AG04449 (cell line): ENCODE results near the gene MSI1.

Experiments used
- CTCF ChIA-PET: fragments of 350-600 bp; formaldehyde crosslinking; extraction: SDS; loops from one replicate; lab custom pipeline; 2021; ENCODE audit warnings: antibody characterized with exemption; lab: Yijun Ruan, JAX
- POLR2A ChIA-PET: fragments of 400-600, 350-600 bp; formaldehyde crosslinking; extraction: SDS; loops from one replicate; lab custom pipeline; 2020; ENCODE audit warnings: antibody characterized with exemption, inconsistent platforms; lab: Yijun Ruan, JAX
- DNase-seq: peaks from one replicate; pipeline ENCODE4 v3.0.0-alpha.2; 2010; ENCODE audit warnings: low read depth, low spot score
- H3K4me3 ChIP-seq: 2 replicates; pipeline ENCODE4 v1.5.1; 2011; ENCODE audit warnings: low read depth, mild to moderate bottlenecking, control low read depth, low read length
- TF ChIP-seq, protein P1 (sequence below): IDR thresholded peaks from one replicate; pipeline ENCODE4 v1.5.1; 2011; ENCODE audit warnings: mild to moderate bottlenecking, moderate library complexity, low read length, control low read depth, inconsistent platforms; ENCODE audit not compliant: insufficient read depth; ENCODE audit errors: missing control alignments

MSI1 gene

DNA sequence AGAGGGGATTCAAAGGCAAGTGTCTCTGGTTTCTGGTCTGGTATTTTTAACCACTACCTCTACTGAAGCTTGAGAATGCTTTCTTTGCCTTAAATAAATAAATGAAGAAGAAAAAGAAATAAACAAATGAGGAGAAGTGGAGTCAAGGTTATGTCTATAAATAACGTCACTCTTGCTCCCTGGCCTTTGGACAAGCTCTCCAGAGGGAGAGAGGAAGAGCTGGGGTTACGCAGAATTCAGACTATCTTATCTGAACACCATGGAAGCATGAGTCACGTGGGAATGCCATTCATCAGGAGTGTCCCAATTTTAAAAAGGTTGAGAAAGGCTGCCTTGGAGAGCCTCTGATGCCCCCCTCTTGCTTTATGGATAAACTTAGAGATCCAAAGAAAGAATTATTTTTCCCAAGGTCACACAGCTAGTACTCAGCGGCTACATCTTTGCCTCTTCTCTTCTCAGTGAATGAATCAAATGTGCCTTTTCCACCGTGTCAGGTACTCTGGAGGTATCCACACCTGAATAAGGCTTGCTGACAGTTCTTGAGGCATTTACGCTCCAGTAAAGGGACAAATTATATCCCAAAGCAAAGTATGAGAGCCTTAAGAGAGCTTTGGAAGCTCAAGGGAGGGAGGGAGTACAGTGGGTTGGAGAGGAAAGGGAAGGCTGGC, 12.9 kb upstream of the MSI1 start:
- ChIA-PET CTCF (interaction anchor here (0.9 to 2.2 kb wide), 5 partner anchors 9 to 47 kb away, joined by 3 to 6 read pairs (median 3); no protein-coding TSS in a partner anchor), POLR2A (no interaction called here)
- no peak overlapping the region for H3K4me3 ChIP-seq
- TF ChIP-seq, protein P1, sequence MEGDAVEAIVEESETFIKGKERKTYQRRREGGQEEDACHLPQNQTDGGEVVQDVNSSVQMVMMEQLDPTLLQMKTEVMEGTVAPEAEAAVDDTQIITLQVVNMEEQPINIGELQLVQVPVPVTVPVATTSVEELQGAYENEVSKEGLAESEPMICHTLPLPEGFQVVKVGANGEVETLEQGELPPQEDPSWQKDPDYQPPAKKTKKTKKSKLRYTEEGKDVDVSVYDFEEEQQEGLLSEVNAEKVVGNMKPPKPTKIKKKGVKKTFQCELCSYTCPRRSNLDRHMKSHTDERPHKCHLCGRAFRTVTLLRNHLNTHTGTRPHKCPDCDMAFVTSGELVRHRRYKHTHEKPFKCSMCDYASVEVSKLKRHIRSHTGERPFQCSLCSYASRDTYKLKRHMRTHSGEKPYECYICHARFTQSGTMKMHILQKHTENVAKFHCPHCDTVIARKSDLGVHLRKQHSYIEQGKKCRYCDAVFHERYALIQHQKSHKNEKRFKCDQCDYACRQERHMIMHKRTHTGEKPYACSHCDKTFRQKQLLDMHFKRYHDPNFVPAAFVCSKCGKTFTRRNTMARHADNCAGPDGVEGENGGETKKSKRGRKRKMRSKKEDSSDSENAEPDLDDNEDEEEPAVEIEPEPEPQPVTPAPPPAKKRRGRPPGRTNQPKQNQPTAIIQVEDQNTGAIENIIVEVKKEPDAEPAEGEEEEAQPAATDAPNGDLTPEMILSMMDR: no peak
- no peak for DNase-seq

DNA sequence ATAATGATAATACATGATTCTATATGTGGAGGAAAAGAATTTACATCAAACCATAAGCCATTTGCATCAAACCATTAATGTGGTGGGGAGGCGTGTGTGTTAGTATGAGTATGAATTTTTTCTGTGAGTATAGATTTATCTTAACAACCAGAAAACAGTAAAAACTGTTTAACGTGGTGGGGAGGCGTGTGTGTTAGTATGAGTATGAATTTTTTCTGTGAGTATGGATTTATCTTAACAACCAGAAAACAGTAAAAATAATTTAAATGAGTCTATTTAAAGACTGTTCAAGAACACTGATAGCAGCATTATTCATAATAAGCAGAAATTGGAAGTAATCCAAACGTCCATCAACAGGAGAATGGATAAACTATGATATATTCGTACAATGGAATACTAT, 9.1 kb upstream of the MSI1 start:
- TF ChIP-seq, protein P1: no peak
- H3K4me3 ChIP-seq: no peak overlapping the region
- DNase-seq: no peak
- ChIA-PET POLR2A (no interaction called here), CTCF (interaction anchor here (2.0 kb wide), 1 partner anchor 52 kb away, joined by 4 read pairs; no protein-coding TSS in a partner anchor)

DNA sequence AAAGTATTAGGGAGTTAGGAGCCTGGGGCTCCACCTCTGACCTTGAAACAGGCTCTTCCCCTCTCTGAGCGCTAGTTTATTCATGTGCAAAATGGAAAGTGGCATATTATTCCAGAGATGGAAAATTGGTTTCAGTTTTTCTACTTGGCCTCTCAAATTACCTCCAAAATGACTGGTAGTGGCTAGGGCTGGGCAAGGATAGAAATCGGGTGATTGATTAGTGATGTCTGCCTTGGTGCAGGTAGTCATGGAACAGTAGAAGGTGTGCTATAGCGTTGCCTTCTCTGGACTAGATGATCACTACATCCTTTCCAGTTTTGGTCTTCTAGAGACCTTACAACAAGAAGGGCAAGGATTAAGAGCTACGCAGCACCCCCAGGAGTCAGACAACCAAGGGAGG, 8.6 kb upstream of the MSI1 start:
- TF ChIP-seq, protein P1: no peak
- CTCF ChIA-PET: no interaction called here
- POLR2A ChIA-PET: no interaction called here
- DNase-seq: no peak
- no peak overlapping the region for H3K4me3 ChIP-seq

DNA sequence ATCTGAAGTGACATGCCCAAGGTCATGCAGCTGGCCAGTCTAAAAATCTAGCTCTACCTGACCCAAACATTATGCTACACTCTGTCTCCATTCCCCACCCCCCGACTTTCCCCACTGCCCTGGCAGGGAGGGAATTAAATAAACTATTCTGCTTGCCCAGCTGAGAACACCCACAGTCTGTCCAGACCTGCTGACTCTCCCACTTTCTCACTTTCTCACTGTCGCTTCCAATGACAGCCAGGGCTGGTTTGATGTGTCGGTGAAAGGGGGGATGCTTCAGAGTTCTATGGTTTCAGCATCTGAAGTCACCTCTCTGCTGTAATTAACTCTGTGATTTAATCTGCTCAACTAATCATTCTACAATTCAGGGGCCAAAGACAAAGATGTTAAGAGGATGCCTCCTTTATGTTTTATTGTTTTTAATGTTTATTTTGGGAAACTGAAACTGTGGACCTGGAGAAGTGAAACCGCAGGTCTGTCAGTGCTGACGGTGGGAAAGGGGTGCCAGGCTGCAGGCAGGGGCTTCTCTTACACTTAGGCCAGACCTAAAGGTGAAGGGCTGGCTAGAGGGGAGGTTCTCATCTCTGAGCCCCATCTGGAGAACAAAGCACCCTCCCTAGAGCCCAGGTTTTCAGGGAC, 8.1 kb upstream of the MSI1 start:
- no peak for DNase-seq
- ChIA-PET POLR2A (no interaction called here), CTCF (interaction anchor here (1.0 to 1.1 kb wide), 2 partner anchors 12 to 20 kb away, joined by 3 to 4 read pairs; no protein-coding TSS in a partner anchor)
- TF ChIP-seq, protein P1: no peak
- H3K4me3 ChIP-seq: no peak overlapping the region

DNA sequence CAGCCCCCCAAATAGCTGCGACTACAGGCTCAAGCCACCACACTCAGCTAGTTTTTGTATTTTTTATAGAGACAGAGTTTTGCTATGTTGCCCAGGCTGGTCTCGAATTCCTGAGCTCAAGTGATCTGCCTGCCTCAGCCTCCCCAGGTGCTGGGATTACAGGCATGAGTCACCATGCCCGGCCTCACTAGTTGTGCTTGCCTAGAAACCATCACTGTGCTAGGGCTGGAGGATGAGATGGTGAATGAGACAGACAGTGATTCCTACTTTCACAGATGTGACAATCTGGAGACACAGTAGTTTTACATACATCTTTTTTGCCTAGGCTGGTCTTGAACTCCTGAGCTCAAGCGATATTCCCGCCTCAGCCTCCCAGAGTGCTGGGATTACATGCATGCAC, 7.5 kb upstream of the MSI1 start:
- no peak overlapping the region for H3K4me3 ChIP-seq
- POLR2A ChIA-PET: no interaction called here
- TF ChIP-seq, protein P1: no peak
- no peak for DNase-seq
- CTCF ChIA-PET: interaction anchor here (1.0 to 3.3 kb wide), 3 partner anchors 12 to 55 kb away, joined by 3 to 15 read pairs (median 4); no protein-coding TSS in a partner anchor

DNA sequence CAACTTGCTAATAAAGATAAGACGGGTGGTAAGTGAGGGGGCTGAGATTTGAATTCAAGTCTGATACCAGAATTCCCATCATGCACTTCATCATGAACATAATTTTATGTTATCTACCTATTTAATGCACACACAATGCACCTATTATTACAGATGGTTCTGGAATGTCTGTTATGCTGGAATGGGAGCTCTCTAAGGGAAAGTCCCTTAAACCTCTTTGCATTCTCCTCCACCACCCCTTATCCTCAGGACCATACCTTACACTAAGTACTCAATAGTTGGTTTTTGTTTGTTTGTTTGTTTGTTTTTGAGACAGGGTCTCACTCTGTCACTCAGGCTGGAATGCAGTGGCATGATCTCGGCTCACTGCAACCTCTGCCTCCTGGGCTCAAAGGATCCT, 7.0 kb upstream of the MSI1 start:
- POLR2A ChIA-PET: no interaction called here
- CTCF ChIA-PET: interaction anchor here (1.1 to 3.3 kb wide), 2 partner anchors 19 to 55 kb away, joined by 4 to 15 read pairs; no protein-coding TSS in a partner anchor
- DNase-seq: no peak
- TF ChIP-seq, protein P1: no peak
- no peak overlapping the region for H3K4me3 ChIP-seq
